Islet precursor cell (in vitro differentiated cells): ENCODE measurements around the gene TOR4A.
"Not testable (repeated sequence)": the region's sequence is repeated elsewhere in the genome, so short reads cannot be mapped to it uniquely, and the experiment has no call there.

Source experiments
- DNase-seq: peaks from one replicate; pipeline ENCODE4 v3.0.0-alpha.2; 2018

Gene TOR4A

DNA sequence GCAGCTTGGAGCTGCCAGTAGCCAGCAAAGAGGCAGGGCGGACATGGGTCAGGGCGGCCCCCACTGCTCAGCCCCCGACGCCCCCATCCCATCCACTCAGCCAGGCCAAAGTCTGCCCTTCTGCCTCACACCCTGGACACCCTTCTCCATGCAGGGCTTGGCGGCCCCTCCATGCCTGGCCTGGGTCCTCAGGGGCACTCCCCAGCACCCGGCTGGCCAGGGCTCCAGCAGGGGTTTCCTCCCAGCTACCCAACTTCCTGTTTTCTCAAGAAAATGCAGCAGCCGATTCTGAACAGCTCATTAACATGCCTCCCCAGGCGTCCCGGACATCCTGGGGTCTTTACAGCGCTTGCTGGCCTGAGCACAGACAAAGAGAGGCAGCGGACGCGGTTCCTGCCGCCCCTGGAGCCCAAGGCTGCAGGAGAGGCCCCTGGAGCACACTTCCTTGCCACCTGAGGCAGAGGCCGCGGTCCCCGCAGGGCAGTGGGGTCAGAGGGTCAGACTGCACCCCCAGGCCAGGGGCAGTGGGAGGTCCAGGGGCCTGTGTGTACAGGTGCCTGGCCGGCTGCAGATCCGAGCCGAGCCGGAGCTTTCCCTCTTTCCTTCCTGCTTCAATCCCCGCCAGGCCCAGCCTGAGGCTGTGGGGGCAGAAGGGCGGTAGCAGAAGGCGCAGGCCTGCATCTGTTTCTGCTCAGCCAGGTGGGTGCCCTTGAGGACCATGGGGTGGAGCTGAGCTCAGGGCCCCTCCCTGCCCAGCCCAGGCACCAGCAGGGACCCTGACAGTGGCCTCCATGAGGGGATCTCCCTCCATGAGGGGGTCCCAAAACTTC is 43.2 kb downstream of the TOR4A start:
- DNase-seq: peak; percentile 56

- no peak for DNase-seq
Measured at GRCh38 chr9:137321726-137322361, 44.3 kb downstream of the TOR4A start.

DNA sequence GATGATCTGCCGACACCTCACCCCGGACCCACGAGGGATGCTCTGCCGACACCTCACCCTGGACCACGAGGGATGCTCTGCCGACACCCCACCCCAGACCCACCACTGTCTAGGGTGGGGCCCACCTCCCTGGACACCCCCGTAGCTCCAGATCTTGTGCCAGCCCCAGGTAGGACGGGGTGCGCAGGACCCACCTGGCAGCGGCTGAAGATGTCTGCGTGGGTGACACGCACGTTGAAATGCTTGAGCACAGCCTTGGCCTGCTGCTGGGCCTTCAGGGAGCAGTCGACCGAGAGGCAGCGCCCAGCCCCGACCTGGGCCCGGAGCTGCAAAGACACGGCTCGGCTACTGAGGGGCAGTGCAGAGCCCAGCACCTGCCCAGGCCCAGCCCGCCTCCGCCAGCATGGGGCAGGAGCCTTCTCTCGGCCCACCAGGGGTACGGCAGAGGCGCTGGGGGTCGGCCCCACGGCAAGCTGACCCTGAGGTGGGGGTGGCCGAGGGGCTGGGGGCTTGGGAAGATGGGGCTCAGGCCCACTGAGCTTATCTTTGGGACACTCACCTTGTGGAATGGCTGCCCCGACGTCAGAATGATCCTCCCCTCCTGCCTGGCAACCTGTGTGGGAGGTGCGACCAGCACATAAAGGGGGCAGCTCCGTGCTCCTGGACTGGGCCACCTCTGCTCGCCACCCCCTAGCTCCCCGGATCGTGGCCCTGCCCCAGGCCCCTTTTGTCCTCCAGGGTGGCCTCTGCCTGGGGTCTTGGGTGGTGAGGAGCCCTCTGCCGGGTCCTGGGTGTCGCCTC is 46.2 kb downstream of the TOR4A start:
- DNase-seq: peak; percentile 50

DNA sequence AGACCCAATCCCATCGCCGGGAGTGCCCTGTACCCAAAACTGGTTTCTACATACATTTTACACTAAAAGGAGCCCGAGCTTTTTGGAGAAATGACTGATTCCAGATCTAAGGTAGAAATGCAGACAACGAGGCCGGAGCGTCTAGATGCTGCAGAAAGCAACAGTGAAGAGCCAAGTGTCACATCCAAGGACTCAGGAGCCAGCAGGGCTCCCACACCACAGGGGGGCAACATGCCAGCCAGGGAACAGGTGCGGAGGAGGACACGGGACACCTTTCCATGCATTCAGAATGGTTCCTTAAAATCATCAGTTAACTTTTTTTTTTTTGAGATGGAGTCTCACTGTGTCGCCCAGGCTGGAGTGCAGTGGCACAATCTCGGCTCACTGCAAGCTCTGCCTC is 47.6 kb downstream of the TOR4A start:
- no peak for DNase-seq

GRCh38 chr9:137325799-137326198 is 48.3 kb downstream of the TOR4A start:
- DNase-seq: no peak

- DNase-seq: no peak
Measured at GRCh38 chr9:137326445-137327065, 49.0 kb downstream of the TOR4A start.

GRCh38 chr9:137327641-137328550 is 50.4 kb downstream of the TOR4A start:
- not testable (repeated sequence) for DNase-seq

DNA sequence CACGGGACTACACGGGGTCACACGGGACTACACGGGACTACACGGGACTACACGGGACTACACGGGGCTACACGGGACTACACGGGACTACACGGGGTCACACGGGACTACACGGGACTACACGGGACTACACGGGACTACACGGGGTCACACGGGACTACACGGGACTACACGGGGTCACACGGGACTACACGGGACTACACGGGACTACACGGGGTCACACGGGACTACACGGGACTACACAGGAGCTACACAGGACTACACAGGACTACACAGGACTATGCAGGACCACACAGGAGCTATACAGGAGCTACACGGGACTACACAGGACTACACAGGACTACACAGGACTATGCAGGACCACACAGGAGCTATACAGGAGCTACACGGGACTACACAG is 52.1 kb downstream of the TOR4A start:
- DNase-seq: not testable (repeated sequence)

GRCh38 chr9:137330689-137331088 is 53.2 kb downstream of the TOR4A start:
- no peak for DNase-seq

GRCh38 chr9:137331929-137332328 is 54.4 kb downstream of the TOR4A start:
- no peak for DNase-seq
